ENCODE results near the gene ATG2B.

ATG2B gene

GRCh38 chr14:96359959-96360358, 3.2 kb downstream of the ATG2B start:
- peaks cover 39% of the 10 kb centered on the region for H3K4me1 ChIP-seq (ENCODE audit: insufficient read depth, low read length, poor library complexity, severe bottlenecking)
- no peaks in the 10 kb centered on the region for H3K36me3 ChIP-seq (ENCODE audit: insufficient read depth, low read length)
- no peaks in the 10 kb centered on the region for H3K27me3 ChIP-seq (ENCODE audit: insufficient read depth, low read length, poor library complexity, severe bottlenecking)
- no peaks in the 10 kb centered on the region for H3F3A ChIP-seq (ENCODE audit: low read depth)
- H4K20me1 ChIP-seq (ENCODE audit: insufficient read depth, low read length, poor library complexity, severe bottlenecking): peaks cover 30% of the 10 kb centered on the region
- no peak overlapping the region for H2AFZ ChIP-seq (ENCODE audit: low read length)
- peak overlapping the region; percentile 89 for H3K4me3 ChIP-seq (ENCODE audit: low read length, poor library complexity, severe bottlenecking)
- peak overlapping the region; percentile 99 for H3K4me2 ChIP-seq (ENCODE audit: low read depth, low read length, poor library complexity, severe bottlenecking)
- no peaks in the 10 kb centered on the region for H3K9me3 ChIP-seq (ENCODE audit: insufficient read depth, low read depth, low read length)
- H3K79me2 ChIP-seq (ENCODE audit: insufficient read depth, low read length): peaks cover 86% of the 10 kb centered on the region
- peak overlapping the region; percentile 82 for H3K9ac ChIP-seq (ENCODE audit: low read depth, low read length, poor library complexity, severe bottlenecking)
- H3K9me2 ChIP-seq (replicated peaks; ENCODE audit: low read depth, low read length): no peaks in the 10 kb centered on the region
- TF ChIP-seq EZH2phosphoT487 (IDR thresholded peaks at IDR 0.05; ENCODE audit: borderline replicate concordance): no peak
- TF ChIP-seq, protein P1, sequence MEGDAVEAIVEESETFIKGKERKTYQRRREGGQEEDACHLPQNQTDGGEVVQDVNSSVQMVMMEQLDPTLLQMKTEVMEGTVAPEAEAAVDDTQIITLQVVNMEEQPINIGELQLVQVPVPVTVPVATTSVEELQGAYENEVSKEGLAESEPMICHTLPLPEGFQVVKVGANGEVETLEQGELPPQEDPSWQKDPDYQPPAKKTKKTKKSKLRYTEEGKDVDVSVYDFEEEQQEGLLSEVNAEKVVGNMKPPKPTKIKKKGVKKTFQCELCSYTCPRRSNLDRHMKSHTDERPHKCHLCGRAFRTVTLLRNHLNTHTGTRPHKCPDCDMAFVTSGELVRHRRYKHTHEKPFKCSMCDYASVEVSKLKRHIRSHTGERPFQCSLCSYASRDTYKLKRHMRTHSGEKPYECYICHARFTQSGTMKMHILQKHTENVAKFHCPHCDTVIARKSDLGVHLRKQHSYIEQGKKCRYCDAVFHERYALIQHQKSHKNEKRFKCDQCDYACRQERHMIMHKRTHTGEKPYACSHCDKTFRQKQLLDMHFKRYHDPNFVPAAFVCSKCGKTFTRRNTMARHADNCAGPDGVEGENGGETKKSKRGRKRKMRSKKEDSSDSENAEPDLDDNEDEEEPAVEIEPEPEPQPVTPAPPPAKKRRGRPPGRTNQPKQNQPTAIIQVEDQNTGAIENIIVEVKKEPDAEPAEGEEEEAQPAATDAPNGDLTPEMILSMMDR (conservative IDR thresholded peaks at IDR 0.05; ENCODE audit: low read length): no peak

- Histone ChIP-seq H3F3A (ENCODE audit: low read depth) (no peaks in the 10 kb centered on the region), H3K79me2 (ENCODE audit: insufficient read depth, low read length) (peaks cover 67% of the 10 kb centered on the region), H3K36me3 (ENCODE audit: insufficient read depth, low read length) (no peaks in the 10 kb centered on the region), H3K4me3 (ENCODE audit: low read length, poor library complexity, severe bottlenecking) (peak overlapping the region; percentile 4), H3K9ac (ENCODE audit: low read depth, low read length, poor library complexity, severe bottlenecking) (no peak overlapping the region), H3K9me3 (ENCODE audit: insufficient read depth, low read depth, low read length) (no peaks in the 10 kb centered on the region), H3K4me2 (ENCODE audit: low read depth, low read length, poor library complexity, severe bottlenecking) (peak overlapping the region; percentile 7), H2AFZ (ENCODE audit: low read length) (no peak overlapping the region), H3K9me2 (replicated peaks; ENCODE audit: low read depth, low read length) (no peaks in the 10 kb centered on the region), H3K4me1 (ENCODE audit: insufficient read depth, low read length, poor library complexity, severe bottlenecking) (peaks cover 28% of the 10 kb centered on the region), H4K20me1 (ENCODE audit: insufficient read depth, low read length, poor library complexity, severe bottlenecking) (peaks cover 14% of the 10 kb centered on the region), H3K27me3 (ENCODE audit: insufficient read depth, low read length, poor library complexity, severe bottlenecking) (no peaks in the 10 kb centered on the region)
- TF ChIP-seq, protein P1 (conservative IDR thresholded peaks at IDR 0.05; ENCODE audit: low read length): peak; percentile 37
- TF ChIP-seq EZH2phosphoT487 (IDR thresholded peaks at IDR 0.05; ENCODE audit: borderline replicate concordance): no peak
Measured at GRCh38 chr14:96357216-96357615, 5.9 kb downstream of the ATG2B start.

DNA sequence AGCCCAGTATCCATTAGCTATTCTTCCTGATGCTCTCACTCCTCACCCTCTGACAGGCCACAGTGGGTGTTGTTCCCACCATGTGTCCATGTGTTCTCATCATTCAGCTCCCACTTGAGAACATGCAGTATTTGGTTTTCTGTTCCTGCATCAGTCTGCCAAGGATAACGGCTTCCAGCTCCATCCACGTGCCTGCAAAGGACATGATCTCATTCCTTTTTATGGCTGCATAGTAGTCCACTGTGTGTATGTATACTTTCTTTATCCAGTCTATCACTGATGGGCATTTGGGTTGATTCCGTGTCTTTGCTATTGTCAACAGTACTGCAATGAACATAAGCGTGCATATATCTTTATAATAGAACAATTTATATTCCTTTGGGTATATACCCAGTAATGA, 8.9 kb downstream of the ATG2B start:
- H4K20me1 ChIP-seq (ENCODE audit: insufficient read depth, low read length, poor library complexity, severe bottlenecking): no peaks in the 10 kb centered on the region

More for the DNA sequence above, 8.9 kb downstream of the ATG2B start:
- Histone ChIP-seq H3K4me1 (ENCODE audit: insufficient read depth, low read length, poor library complexity, severe bottlenecking) (peaks cover 4% of the 10 kb centered on the region), H3K4me2 (ENCODE audit: low read depth, low read length, poor library complexity, severe bottlenecking) (no peak overlapping the region), H2AFZ (ENCODE audit: low read length) (no peak overlapping the region), H3K4me3 (ENCODE audit: low read length, poor library complexity, severe bottlenecking) (no peak overlapping the region), H3K36me3 (ENCODE audit: insufficient read depth, low read length) (no peaks in the 10 kb centered on the region), H3K9me2 (replicated peaks; ENCODE audit: low read depth, low read length) (no peaks in the 10 kb centered on the region), H3F3A (ENCODE audit: low read depth) (no peaks in the 10 kb centered on the region), H3K27me3 (ENCODE audit: insufficient read depth, low read length, poor library complexity, severe bottlenecking) (no peaks in the 10 kb centered on the region), H3K79me2 (ENCODE audit: insufficient read depth, low read length) (peaks cover 37% of the 10 kb centered on the region; the same call in 1 of the 2 replicates), H3K9me3 (ENCODE audit: insufficient read depth, low read depth, low read length) (no peaks in the 10 kb centered on the region), H3K9ac (ENCODE audit: low read depth, low read length, poor library complexity, severe bottlenecking) (no peak overlapping the region)
- TF ChIP-seq, protein P1 (conservative IDR thresholded peaks at IDR 0.05; ENCODE audit: low read length): no peak
- no peak for TF ChIP-seq EZH2phosphoT487 (IDR thresholded peaks at IDR 0.05; ENCODE audit: borderline replicate concordance)

Data from Loucy (cell line).